Heart right ventricle (tissue), 16 donors: ENCODE results near the gene FCGBP. TPM values are rescaled to one million over a fixed set of nuclear protein-coding genes. Genes with fewer than 3 reads are reported as not detected.

Experiments used
- ATAC-seq, 8 donors: fragments of 200-7000 bp; cut with Tn5 transposase; one replicate each; pipeline ENCODE4 v1.9.1; 2020; ENCODE audit warnings: mild to moderate bottlenecking in 8 of 8, moderate library complexity in 8 of 8, moderate number of reproducible peaks in 1 of 8
- DNase-seq, 2 donors: peaks; one replicate each; pipeline ENCODE4 v3.0.0-alpha.2; 2020
- H3K27ac ChIP-seq, 10 donors: fragments of 200-600 bp; sonication (generic) in 2 of 10; one replicate each; pipeline versions ENCODE4 v1.5.0 to v1.8.0; 2020 to 2022; ENCODE audit warnings: mild to moderate bottlenecking in 3 of 10
- H3K27me3 ChIP-seq, 7 donors: fragments of 200-600 bp; one replicate each; pipeline ENCODE4 v1.8.0; 2021 to 2022; ENCODE audit warnings: mild to moderate bottlenecking in 2 of 7
- H3K36me3 ChIP-seq, 9 donors: fragments of 200-600 bp; sonication (generic) in 1 of 9; one replicate each; pipeline versions ENCODE4 v1.5.0 to v1.8.0; 2020 to 2022; ENCODE audit warnings: mild to moderate bottlenecking in 2 of 9
- H3K4me1 ChIP-seq, 9 donors: fragments of 200-600 bp; sonication (generic) in 1 of 9; one replicate each; pipeline versions ENCODE4 v1.5.0 to v1.8.0; 2020 to 2022; ENCODE audit warnings: mild to moderate bottlenecking in 4 of 9
- H3K4me3 ChIP-seq, 10 donors: fragments of 200-600 bp; sonication (generic) in 2 of 10; one replicate each; pipeline versions ENCODE4 v1.5.0 to v1.8.0; 2020 to 2022; ENCODE audit warnings: mild to moderate bottlenecking in 7 of 10, moderate library complexity in 2 of 10
- H3K9me3 ChIP-seq, 11 donors: fragments of 200-600 bp in 10 of 11; sonication (generic) in 2 of 11; one replicate each; pipeline versions ENCODE4 v1.5.0 to v1.8.0; 2013 to 2022; ENCODE audit warnings: mild to moderate bottlenecking in 2 of 11, control low read depth in 1 of 11, moderate library complexity in 1 of 11
- WGBS, 2 donors: extraction: QIAGEN DNeasy Blood & Tissue Kit; methylation state at CpG; one replicate each; pipeline ENCODE4 v1.1.7; 2013; ENCODE audit warnings: inconsistent platforms in 1 of 2; 5-methylcytosine and 5-hydroxymethylcytosine counted together
- intact Hi-C, 10 donors: fragments of 100-400 bp; cut with DNase I; formaldehyde crosslinking; loops; one replicate each; pipeline versions ENCODE4 v1.11.1 to v1.14.2; 2022
- polyA plus RNA-seq, 2 donors: library from polyadenylated mRNA; stranded (reverse); fragments of 200-250 nt; gene quantifications; one replicate each; pipeline ENCODE4 v1.2.3, GENCODE V29; 2013
- total RNA-seq, 10 donors: library from RNA; stranded (reverse); fragmentation: NEBNext Ultra II Directional in 3 of 10; extraction: Animal tissue kit (Norgen Biotek cat#: 25700) in 3 of 10; gene quantifications; one replicate each; pipeline versions ENCODE4 v1.2.1 to v1.2.4, GENCODE V29; 2021 to 2023
- TF ChIP-seq, protein P1 (sequence below), 9 donors: fragments of 200-600 bp; sonication (generic) in 2 of 9; IDR thresholded peaks; one replicate each; pipeline versions ENCODE4 v1.5.0 to v1.8.0; 2021 to 2022; ENCODE audit warnings: antibody characterized with exemption in 9 of 9, mild to moderate bottlenecking in 5 of 9, moderate library complexity in 1 of 9
- donor health status: Arrhythmogenic right ventricular cardiomyopathy.
- donor health status: ischemic (EF 13 %, LVEDD 7.1; RV severe dilation, severe dysfunction).
- donor health status: healthy with polysubstance abuse.
- donor health status: DM: no; HTN: yes; CAD: no.
- donor health status: DM: no; HTN: no; CAD: no.
- donor health status: ischemic (EF 25% LVEDD 6.9; RV normal size, moderate dysfunction).
- donor health status: ischemic (EF 25% LVEDD 5.7; RV mildly dilated, moderate dysfunction).
- donor health status: healthy.
- donor health status: DM: yes; HTN: yes; CAD: no.
- donor health status: Ischemic cardiomyopathy.
- donor health status: ischemic (EF 35%, LVEDD 5.7; RV mildly dilated, moderate dysfunction).
- donor health status: nonischemic (EF 11% LVEDD 7.7; RV severe dilation, severe dysfunction).
- donor health status: DM: yes; HTN: yes; CAD: no.
- donor health status: PGD.
- donor health status: ischemic (EF 29% LVEDD 5.4; RV normal size, mild dysfunction).
- donor health status: nonischemic (EF 23%, LVEDD 6.1; RV moderate dilation, normal function).

Gene FCGBP
- total and polyA plus RNA-seq, 12 donors, result 0.30 to 42.3 (median 1.5) TPM

DNA sequence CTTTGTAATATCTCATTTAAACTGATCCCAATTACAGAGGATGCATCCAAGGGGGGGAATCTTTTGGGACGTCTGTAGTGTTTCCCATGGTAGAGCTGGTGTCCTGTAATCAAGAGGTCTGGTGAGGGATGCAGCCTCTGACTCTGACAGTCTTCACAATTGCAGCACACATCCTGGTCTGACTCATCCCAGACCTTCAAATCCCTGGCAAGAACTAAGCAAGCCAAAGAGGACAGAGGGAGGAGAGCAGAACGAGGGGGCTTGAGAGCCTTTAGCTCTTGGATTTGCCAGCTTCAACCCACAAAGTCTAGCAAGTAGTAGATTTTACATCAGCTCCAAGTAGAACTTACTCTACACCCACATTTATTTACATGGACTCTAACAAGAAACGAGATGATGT is 17.3 kb upstream of the FCGBP start:
- H3K27ac ChIP-seq, result no peak overlapping the region
- H3K9me3 ChIP-seq, result no peaks in the 10 kb centered on the region
- no peak overlapping the region for H3K4me3 ChIP-seq
- no peak for DNase-seq
- H3K4me1 ChIP-seq, result peaks cover 0 to 24% (median 0%) of the 10 kb centered on the region in 9 donors
- ATAC-seq, result no peak
- intact Hi-C loops, result no loop called here
- 56 to 62% methylated on average over 3 of the region's 3 CpGs for WGBS, 2 donors
- TF ChIP-seq, protein P1, sequence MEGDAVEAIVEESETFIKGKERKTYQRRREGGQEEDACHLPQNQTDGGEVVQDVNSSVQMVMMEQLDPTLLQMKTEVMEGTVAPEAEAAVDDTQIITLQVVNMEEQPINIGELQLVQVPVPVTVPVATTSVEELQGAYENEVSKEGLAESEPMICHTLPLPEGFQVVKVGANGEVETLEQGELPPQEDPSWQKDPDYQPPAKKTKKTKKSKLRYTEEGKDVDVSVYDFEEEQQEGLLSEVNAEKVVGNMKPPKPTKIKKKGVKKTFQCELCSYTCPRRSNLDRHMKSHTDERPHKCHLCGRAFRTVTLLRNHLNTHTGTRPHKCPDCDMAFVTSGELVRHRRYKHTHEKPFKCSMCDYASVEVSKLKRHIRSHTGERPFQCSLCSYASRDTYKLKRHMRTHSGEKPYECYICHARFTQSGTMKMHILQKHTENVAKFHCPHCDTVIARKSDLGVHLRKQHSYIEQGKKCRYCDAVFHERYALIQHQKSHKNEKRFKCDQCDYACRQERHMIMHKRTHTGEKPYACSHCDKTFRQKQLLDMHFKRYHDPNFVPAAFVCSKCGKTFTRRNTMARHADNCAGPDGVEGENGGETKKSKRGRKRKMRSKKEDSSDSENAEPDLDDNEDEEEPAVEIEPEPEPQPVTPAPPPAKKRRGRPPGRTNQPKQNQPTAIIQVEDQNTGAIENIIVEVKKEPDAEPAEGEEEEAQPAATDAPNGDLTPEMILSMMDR (IDR thresholded peaks at IDR 0.05), result no peak
- H3K27me3 ChIP-seq, result peaks cover 0 to 86% (median 0%) of the 10 kb centered on the region in 7 donors
- H3K36me3 ChIP-seq, result no peaks in the 10 kb centered on the region

DNA sequence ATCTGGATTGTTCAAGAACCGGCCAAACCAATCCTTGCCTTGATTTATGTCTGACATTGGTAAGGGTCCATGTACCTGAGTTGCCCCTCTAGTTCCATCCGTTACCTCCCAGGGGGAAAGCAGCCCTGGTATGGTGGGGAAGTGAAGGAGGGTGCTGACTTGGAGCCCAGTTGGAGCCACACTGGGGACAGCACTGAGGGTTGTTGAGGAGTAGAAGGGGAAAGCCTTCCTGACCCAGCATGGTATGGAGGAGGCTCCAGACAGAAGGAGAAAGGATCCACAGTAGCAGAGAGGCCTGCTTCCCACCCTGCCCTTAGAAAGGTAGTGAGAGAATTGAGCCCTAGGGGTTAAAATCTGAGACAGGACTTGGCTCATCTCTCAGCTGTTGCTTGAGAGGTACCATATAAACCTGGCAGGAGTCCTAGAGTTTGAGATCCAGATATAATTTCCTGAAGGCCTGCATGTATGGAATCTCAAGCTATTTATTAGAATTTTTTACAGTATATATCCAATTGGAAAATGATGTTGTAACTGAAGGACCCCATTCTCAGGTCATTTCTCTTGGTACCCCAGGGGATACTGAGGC is 16.7 kb upstream of the FCGBP start:
- Histone ChIP-seq H3K27ac (no peak overlapping the region), H3K27me3 (peaks cover 0 to 84% (median 3%) of the 10 kb centered on the region in 7 donors), H3K9me3 (no peaks in the 10 kb centered on the region), H3K4me3 (no peak overlapping the region), H3K4me1 (peaks cover 0 to 24% (median 0%) of the 10 kb centered on the region in 9 donors), H3K36me3 (no peaks in the 10 kb centered on the region)
- intact Hi-C loops, result no loop called here
- ATAC-seq, result no peak
- DNase-seq, result no peak
- 92% methylated on average over 2 of the region's 2 CpGs for WGBS, 2 donors
- TF ChIP-seq, protein P1 (IDR thresholded peaks at IDR 0.05), result no peak

DNA sequence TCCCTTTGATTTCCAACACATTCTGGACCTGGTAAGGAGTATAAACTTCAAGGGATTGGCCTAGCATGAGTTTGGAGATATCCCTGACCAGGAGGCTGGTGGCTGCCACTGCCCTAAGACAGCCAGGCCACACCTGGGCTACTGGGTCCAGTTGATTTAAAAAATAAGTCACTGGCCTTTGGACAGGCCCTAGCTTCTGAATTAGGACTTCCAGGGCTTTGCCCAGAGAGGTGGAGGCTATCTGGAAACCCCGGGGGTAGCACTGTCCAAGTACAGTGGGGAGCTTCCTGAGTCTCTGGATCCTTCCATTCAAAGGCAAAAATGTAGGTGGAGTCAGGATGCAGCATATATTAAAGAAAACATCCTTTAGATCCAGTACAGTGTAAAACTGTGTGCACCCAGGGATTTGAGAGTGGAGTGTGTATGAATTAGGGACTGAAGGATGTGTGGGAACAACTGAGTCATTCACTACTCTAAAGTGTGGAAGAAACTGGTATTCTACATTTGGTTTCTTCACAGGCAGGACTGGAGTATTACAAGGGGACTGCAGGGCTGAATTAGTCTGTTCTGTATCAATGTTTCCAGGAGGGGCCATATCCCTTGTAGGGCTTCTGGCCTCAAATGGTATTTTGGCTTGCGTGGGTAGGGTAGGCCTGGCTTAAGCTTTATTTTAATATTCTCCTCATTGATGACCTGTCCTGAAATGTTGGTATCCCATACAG is 14.8 kb upstream of the FCGBP start:
- ATAC-seq (no peak), DNase-seq (no peak)

DNA sequence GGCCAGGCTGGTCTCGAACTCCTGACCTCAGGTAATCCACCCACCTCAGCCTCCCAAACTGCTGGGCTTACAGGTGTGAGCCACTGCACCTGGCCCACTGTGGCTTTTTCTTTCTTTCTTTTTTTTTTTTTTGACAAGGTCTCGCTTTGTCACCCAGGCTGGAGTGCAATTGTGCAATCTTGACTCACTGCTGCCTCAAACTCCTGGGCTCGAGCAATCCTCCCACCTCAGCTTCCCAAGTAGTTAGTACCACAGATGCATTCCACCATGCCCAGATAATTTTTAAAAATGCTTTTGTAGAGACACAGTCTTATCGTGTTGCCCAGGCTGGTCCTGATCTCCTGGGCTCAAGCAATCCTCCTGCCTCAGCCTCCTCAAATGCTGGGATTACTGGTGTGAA is 12.1 kb upstream of the FCGBP start:
- no peak for ATAC-seq
- Histone ChIP-seq H3K4me3 (no peak overlapping the region), H3K36me3 (no peaks in the 10 kb centered on the region), H3K27ac (no peak overlapping the region), H3K27me3 (peaks cover 0 to 77% (median 6%) of the 10 kb centered on the region in 7 donors), H3K4me1 (peaks cover 0 to 35% (median 0%) of the 10 kb centered on the region in 9 donors), H3K9me3 (peaks cover 0 to under 1% (median 0%) of the 10 kb centered on the region in 11 donors)
- 77 to 87% methylated on average over 4 of the region's 4 CpGs for WGBS, 2 donors
- TF ChIP-seq, protein P1 (IDR thresholded peaks at IDR 0.05), result no peak
- DNase-seq, result no peak
- intact Hi-C loops, result no loop called here

More for the DNA sequence above, 14.8 kb upstream of the FCGBP start:
- Histone ChIP-seq H3K27me3 (peaks cover 0 to 83% (median 6%) of the 10 kb centered on the region in 7 donors), H3K4me3 (no peak overlapping the region), H3K4me1 (peaks cover 0 to 34% (median 0%) of the 10 kb centered on the region in 9 donors), H3K36me3 (no peaks in the 10 kb centered on the region), H3K27ac (no peak overlapping the region), H3K9me3 (no peaks in the 10 kb centered on the region)
- TF ChIP-seq, protein P1 (IDR thresholded peaks at IDR 0.05), result no peak
- 63 to 71% methylated on average over 2 of the region's 2 CpGs for WGBS, 2 donors
- intact Hi-C loops, result no loop called here
